Measurements from ENCODE around the gene DYNC1H1. TPM values are rescaled to one million over a fixed set of nuclear protein-coding genes. Genes with fewer than 3 reads are reported as not detected.

The DYNC1H1 gene
- total and polyA plus RNA-seq, 2 experiments from 2014 or later = 179 to 635 TPM

DNA sequence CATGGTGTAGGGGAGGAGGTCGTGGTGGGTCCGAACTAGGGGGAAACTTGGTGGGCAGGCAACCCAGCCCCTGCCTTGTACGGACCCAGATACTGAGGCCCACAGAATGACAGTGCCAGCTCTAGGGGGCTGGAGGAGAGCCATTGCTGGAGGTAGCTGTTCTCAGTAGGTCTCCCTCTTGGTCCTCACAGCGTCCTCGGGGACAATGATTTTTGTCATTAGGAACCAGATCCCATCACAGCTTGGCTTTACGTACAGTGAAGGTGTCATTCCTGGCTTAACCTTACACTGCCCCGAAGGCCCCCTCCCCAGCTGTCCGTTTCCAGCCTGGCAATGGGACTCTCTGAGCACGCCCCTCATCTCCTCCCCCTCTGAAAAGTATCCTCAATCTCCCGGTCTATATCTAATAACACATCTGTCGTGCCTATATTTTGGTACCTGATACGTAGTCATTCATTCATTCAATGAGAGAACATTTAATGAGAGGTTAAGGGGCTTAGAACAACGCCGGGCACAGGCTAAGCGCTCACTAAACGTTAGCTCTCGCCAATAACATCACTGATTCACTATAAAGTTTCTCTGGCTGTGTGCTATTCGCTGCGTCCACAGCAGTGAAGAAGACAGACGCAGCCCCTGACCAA is 597 bp upstream of the DYNC1H1 start (continued):
- TF ChIP-seq, protein P1, sequence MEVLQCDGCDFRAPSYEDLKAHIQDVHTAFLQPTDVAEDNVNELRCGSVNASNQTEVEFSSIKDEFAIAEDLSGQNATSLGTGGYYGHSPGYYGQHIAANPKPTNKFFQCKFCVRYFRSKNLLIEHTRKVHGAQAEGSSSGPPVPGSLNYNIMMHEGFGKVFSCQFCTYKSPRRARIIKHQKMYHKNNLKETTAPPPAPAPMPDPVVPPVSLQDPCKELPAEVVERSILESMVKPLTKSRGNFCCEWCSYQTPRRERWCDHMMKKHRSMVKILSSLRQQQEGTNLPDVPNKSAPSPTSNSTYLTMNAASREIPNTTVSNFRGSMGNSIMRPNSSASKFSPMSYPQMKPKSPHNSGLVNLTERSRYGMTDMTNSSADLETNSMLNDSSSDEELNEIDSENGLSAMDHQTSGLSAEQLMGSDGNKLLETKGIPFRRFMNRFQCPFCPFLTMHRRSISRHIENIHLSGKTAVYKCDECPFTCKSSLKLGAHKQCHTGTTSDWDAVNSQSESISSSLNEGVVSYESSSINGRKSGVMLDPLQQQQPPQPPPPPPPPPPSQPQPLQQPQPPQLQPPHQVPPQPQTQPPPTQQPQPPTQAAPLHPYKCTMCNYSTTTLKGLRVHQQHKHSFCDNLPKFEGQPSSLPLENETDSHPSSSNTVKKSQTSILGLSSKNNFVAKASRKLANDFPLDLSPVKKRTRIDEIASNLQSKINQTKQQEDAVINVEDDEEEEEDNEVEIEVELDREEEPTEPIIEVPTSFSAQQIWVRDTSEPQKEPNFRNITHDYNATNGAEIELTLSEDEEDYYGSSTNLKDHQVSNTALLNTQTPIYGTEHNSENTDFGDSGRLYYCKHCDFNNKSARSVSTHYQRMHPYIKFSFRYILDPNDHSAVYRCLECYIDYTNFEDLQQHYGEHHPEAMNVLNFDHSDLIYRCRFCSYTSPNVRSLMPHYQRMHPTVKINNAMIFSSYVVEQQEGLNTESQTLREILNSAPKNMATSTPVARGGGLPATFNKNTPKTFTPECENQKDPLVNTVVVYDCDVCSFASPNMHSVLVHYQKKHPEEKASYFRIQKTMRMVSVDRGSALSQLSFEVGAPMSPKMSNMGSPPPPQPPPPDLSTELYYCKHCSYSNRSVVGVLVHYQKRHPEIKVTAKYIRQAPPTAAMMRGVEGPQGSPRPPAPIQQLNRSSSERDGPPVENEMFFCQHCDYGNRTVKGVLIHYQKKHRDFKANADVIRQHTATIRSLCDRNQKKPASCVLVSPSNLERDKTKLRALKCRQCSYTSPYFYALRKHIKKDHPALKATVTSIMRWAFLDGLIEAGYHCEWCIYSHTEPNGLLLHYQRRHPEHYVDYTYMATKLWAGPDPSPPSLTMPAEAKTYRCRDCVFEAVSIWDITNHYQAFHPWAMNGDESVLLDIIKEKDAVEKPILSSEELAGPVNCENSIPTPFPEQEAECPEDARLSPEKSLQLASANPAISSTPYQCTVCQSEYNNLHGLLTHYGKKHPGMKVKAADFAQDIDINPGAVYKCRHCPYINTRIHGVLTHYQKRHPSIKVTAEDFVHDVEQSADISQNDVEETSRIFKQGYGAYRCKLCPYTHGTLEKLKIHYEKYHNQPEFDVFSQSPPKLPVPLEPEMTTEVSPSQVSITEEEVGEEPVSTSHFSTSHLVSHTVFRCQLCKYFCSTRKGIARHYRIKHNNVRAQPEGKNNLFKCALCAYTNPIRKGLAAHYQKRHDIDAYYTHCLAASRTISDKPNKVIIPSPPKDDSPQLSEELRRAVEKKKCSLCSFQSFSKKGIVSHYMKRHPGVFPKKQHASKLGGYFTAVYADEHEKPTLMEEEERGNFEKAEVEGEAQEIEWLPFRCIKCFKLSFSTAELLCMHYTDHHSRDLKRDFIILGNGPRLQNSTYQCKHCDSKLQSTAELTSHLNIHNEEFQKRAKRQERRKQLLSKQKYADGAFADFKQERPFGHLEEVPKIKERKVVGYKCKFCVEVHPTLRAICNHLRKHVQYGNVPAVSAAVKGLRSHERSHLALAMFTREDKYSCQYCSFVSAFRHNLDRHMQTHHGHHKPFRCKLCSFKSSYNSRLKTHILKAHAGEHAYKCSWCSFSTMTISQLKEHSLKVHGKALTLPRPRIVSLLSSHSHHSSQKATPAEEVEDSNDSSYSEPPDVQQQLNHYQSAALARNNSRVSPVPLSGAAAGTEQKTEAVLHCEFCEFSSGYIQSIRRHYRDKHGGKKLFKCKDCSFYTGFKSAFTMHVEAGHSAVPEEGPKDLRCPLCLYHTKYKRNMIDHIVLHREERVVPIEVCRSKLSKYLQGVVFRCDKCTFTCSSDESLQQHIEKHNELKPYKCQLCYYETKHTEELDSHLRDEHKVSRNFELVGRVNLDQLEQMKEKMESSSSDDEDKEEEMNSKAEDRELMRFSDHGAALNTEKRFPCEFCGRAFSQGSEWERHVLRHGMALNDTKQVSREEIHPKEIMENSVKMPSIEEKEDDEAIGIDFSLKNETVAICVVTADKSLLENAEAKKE (CRISPR knock-in tag; IDR thresholded peaks at IDR 0.05) = no peak
- TF ChIP-seq JUNB (IDR thresholded peaks at IDR 0.05; ENCODE audit: unreplicated experiment) (no peak), EZH2 (IDR thresholded peaks at IDR 0.05; ENCODE audit: low read depth, unreplicated experiment) (no peak), ZNF331 (CRISPR knock-in tag; IDR thresholded peaks at IDR 0.05; ENCODE audit: low read depth) (no peak), CREB1 (CRISPR knock-in tag; IDR thresholded peaks at IDR 0.05; ENCODE audit: low read depth) (no peak), NANOG (IDR thresholded peaks at IDR 0.05; ENCODE audit: borderline replicate concordance) (no peak), EZH2phosphoT487 (IDR thresholded peaks at IDR 0.05; ENCODE audit: unreplicated experiment) (no peak)

DNA sequence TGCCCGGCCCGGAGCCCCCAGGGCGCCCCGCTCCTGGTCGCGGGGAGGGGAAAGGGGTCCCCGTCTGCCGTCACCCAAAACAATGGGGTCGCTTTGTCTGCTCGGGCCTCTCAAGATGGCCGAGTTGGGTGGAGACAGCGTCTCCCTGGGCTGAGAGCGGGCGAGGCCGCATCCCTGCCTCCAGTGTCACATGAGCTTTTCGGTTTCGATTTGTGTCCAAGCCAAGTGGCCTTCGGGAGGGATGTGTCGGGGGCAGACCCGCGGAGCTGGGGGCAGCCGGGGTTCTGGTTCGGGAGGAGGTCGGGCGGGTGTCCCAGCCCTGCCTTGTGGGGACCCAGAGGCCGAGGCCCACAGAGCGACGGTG is 790 bp downstream of the DYNC1H1 start:
- ATAC-seq (peak; percentile 40), DNase-seq (ENCODE audit: low spot score) (peak; percentile 78)
- 0 out of 2 replicates have a peak overlapping the region, but pooled peaks have one; percentile 14 for H3K27ac ChIP-seq (ENCODE audit: low read depth)
- H3K79me2 ChIP-seq (replicated peaks; ENCODE audit: insufficient read depth) = peaks cover 52% of the 10 kb centered on the region
- 0 out of 2 replicates have a peak, but pooled peaks cover 5% of the 10 kb centered on the region for H3F3A ChIP-seq (replicated peaks; ENCODE audit: low read depth)
- Mint-ChIP-seq H3K4me1 (peaks cover 25% of the 10 kb centered on the region; the same call in 2 of the 3 replicates), H3K4me3 (peak overlapping the region; percentile 91), H3K36me3 (ENCODE audit: low read depth) (peaks cover 14% of the 10 kb centered on the region), H3K27ac (peak overlapping the region; percentile 81), H3K27me3 (ENCODE audit: insufficient read depth, low read depth, poor library complexity) (peaks cover 21% of the 10 kb centered on the region), H3K9me3 (no peaks in the 10 kb centered on the region)
- H3K9me2 ChIP-seq (ENCODE audit: insufficient read depth) = no peaks in the 10 kb centered on the region
- no peaks in the 10 kb centered on the region for H3K36me3 ChIP-seq (ENCODE audit: insufficient read depth)
- H3K4me2 ChIP-seq = peak overlapping the region; percentile 99
- no peak for TF ChIP-seq ZNF331 (CRISPR knock-in tag; IDR thresholded peaks at IDR 0.05; ENCODE audit: low read depth)
- TF ChIP-seq, protein P2, sequence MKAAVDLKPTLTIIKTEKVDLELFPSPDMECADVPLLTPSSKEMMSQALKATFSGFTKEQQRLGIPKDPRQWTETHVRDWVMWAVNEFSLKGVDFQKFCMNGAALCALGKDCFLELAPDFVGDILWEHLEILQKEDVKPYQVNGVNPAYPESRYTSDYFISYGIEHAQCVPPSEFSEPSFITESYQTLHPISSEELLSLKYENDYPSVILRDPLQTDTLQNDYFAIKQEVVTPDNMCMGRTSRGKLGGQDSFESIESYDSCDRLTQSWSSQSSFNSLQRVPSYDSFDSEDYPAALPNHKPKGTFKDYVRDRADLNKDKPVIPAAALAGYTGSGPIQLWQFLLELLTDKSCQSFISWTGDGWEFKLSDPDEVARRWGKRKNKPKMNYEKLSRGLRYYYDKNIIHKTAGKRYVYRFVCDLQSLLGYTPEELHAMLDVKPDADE (IDR thresholded peaks at IDR 0.05) = no peak
- no peak for TF ChIP-seq STAT1 (IDR thresholded peaks at IDR 0.05; ENCODE audit: unreplicated experiment)
- peak overlapping the region; percentile 72; the same call in 1 of the 2 replicates for H2AFZ ChIP-seq
- H3K4me3 ChIP-seq = peak overlapping the region; percentile 97
- peaks cover 12% of the 10 kb centered on the region for H3K4me1 ChIP-seq (ENCODE audit: insufficient read depth)
- H3K27me3 ChIP-seq (ENCODE audit: insufficient read depth) = peaks cover 25% of the 10 kb centered on the region; the same call in 1 of the 2 replicates
- peaks cover 16% of the 10 kb centered on the region for H4K20me1 ChIP-seq (replicated peaks; ENCODE audit: insufficient read depth)
